ENCODE data around the gene RUNX1. TPM values are rescaled to one million over a fixed set of nuclear protein-coding genes. Genes with fewer than 3 reads are reported as not detected.

The RUNX1 gene
- polyA plus RNA-seq, 1 donor: 9.2 TPM

- Histone ChIP-seq H3K36me3 (ENCODE audit: control insufficient read depth, insufficient read depth, low read length) (no peaks in the 10 kb centered on the region), H3K9me3 (ENCODE audit: control insufficient read depth, low read depth, low read length) (no peaks in the 10 kb centered on the region), H3K27me3 (ENCODE audit: control insufficient read depth, insufficient read depth, low read length) (peaks cover 2% of the 10 kb centered on the region), H3K4me1 (ENCODE audit: control insufficient read depth, insufficient read depth, low read length) (no peaks in the 10 kb centered on the region), H3K27ac (ENCODE audit: low read length) (no peak overlapping the region), H3K4me3 (ENCODE audit: low read length) (no peak overlapping the region)
- no peak for DNase-seq
- no CpG with 5 or more reads among the region's 3 CpGs for WGBS (ENCODE audit: insufficient coverage, low lambda C conversion rate)
Measured at GRCh38 chr21:34744801-34745200, 304.3 kb downstream of the RUNX1 start.

DNA sequence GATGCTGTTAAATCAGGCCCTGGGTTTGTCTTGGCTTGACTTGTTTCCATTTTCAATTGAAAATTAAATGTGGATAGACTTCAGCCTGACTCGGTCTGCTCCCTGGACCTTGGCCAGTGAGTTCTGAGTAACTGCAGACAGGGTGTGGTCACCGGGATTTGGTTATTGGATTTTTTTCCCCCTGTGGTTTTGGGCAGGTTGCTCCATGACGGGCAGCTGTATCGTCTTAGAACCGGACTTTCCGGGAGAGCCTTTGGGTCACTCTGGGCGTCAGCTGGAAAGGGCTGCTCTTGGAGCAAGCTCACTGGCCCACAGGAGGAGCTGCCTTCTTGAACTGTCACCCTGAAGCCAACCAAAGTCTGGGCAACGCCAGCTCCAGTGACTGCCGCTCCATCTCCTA is 305.3 kb downstream of the RUNX1 start:
- H3K9me3 ChIP-seq (ENCODE audit: control insufficient read depth, low read depth, low read length): no peaks in the 10 kb centered on the region
- H3K36me3 ChIP-seq (ENCODE audit: control insufficient read depth, insufficient read depth, low read length): no peaks in the 10 kb centered on the region
- peaks cover 2% of the 10 kb centered on the region for H3K27me3 ChIP-seq (ENCODE audit: control insufficient read depth, insufficient read depth, low read length)
- no peak overlapping the region for H3K4me3 ChIP-seq (ENCODE audit: low read length)
- DNase-seq: no peak
- no peak overlapping the region for H3K27ac ChIP-seq (ENCODE audit: low read length)
- no peaks in the 10 kb centered on the region for H3K4me1 ChIP-seq (ENCODE audit: control insufficient read depth, insufficient read depth, low read length)
- WGBS (ENCODE audit: insufficient coverage, low lambda C conversion rate): no CpG with 5 or more reads among the region's 9 CpGs

- Histone ChIP-seq H3K4me3 (ENCODE audit: low read length) (no peak overlapping the region), H3K27me3 (ENCODE audit: control insufficient read depth, insufficient read depth, low read length) (peaks cover 2% of the 10 kb centered on the region), H3K9me3 (ENCODE audit: control insufficient read depth, low read depth, low read length) (no peaks in the 10 kb centered on the region), H3K36me3 (ENCODE audit: control insufficient read depth, insufficient read depth, low read length) (no peaks in the 10 kb centered on the region), H3K27ac (ENCODE audit: low read length) (no peak overlapping the region), H3K4me1 (ENCODE audit: control insufficient read depth, insufficient read depth, low read length) (no peaks in the 10 kb centered on the region)
- no CpG with 5 or more reads among the region's 9 CpGs for WGBS (ENCODE audit: insufficient coverage, low lambda C conversion rate)
- DNase-seq: no peak
Measured at GRCh38 chr21:34743285-34743684, 305.8 kb downstream of the RUNX1 start.

- no peak overlapping the region for H3K4me3 ChIP-seq (ENCODE audit: low read length)
- H3K27ac ChIP-seq (ENCODE audit: low read length): no peak overlapping the region
- H3K9me3 ChIP-seq (ENCODE audit: control insufficient read depth, low read depth, low read length): no peaks in the 10 kb centered on the region
- DNase-seq: no peak
- no peaks in the 10 kb centered on the region for H3K4me1 ChIP-seq (ENCODE audit: control insufficient read depth, insufficient read depth, low read length)
- H3K36me3 ChIP-seq (ENCODE audit: control insufficient read depth, insufficient read depth, low read length): no peaks in the 10 kb centered on the region
- no CpG with 5 or more reads among the region's 1 CpG for WGBS (ENCODE audit: insufficient coverage, low lambda C conversion rate)
- H3K27me3 ChIP-seq (ENCODE audit: control insufficient read depth, insufficient read depth, low read length): peaks cover 2% of the 10 kb centered on the region
Measured at GRCh38 chr21:34740198-34740597, 308.9 kb downstream of the RUNX1 start.

Measured in large intestine (tissue), 3 donors.